ENCODE results near the gene NLRP2B. TPM values are rescaled to one million over a fixed set of nuclear protein-coding genes. Genes with fewer than 3 reads are reported as not detected.

Gene NLRP2B
- total RNA-seq, 1 experiment from 2014 or later, result not detected

DNA sequence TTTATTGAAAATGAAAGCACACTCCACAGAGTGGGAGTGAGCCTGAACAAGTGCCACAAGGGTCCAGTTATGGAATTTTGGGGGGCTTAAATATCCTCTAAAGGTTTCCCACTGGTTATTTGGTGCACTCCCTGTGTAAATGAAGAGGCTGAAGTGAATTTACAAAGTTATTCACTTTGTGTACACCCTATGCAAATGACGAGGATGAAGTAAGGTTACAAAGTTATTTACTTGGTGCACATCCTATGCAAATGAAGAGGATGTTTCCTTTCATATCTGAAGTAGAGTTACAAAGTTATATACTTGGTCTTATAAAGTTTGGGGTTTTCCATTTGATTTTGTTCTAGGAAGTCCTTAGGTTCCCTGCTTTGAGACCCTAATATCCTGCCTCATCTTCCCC is 13.1 kb downstream of the NLRP2B start:
- DNase-seq, result no peak
- no peak overlapping the region for H3K4me2 ChIP-seq (ENCODE audit: low read depth, low read length, poor library complexity, severe bottlenecking)
- H3K9me2 ChIP-seq (replicated peaks; ENCODE audit: insufficient read depth, low read length), result no peaks in the 10 kb centered on the region
- H3K4me3 ChIP-seq (ENCODE audit: low read length), result no peak overlapping the region
- no peak overlapping the region for H3K9ac ChIP-seq (ENCODE audit: low read length)
- no peaks in the 10 kb centered on the region for H4K20me1 ChIP-seq (ENCODE audit: insufficient read depth, low read depth, low read length)
- H2AFZ ChIP-seq (ENCODE audit: low read length), result no peak overlapping the region
- no peaks in the 10 kb centered on the region for H3K36me3 ChIP-seq (ENCODE audit: insufficient read depth, low read length)
- no peaks in the 10 kb centered on the region for H3K4me1 ChIP-seq (ENCODE audit: low read length)
- H3K27me3 ChIP-seq (ENCODE audit: low read length), result no peaks in the 10 kb centered on the region
- peaks cover 7% of the 10 kb centered on the region for H3K9me3 ChIP-seq (ENCODE audit: low read length)
- no peaks in the 10 kb centered on the region for H3K79me2 ChIP-seq (ENCODE audit: low read length)
- H3K27ac ChIP-seq (ENCODE audit: low read length), result no peak overlapping the region

DNA sequence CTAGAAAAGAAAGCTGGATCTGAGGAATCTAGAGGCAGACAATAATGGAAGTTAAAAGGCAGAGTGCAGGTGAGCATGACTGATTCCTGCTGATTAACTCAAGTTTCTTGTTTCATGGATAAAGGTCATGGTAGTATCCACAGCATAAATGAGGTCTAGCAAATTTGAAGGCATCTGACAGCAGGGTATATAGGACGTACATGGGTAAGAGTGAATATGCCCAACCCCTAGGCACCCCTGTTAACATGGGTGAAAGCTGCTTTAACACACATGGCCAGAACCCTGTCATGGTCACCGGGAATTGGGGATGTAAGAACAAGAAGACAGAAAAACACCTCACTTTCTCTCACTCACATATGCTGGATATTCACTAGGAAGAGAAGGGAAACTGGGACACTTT is 25.0 kb downstream of the NLRP2B start:
- DNase-seq, result no peak
- Histone ChIP-seq H3K9me3 (ENCODE audit: low read length) (peaks cover 19% of the 10 kb centered on the region), H3K79me2 (ENCODE audit: low read length) (no peaks in the 10 kb centered on the region), H3K4me2 (ENCODE audit: low read depth, low read length, poor library complexity, severe bottlenecking) (no peak overlapping the region), H3K9ac (ENCODE audit: low read length) (no peak overlapping the region), H3K4me1 (ENCODE audit: low read length) (no peaks in the 10 kb centered on the region), H3K4me3 (ENCODE audit: low read length) (no peak overlapping the region), H3K36me3 (ENCODE audit: insufficient read depth, low read length) (no peaks in the 10 kb centered on the region), H3K27me3 (ENCODE audit: low read length) (no peaks in the 10 kb centered on the region), H3K9me2 (replicated peaks; ENCODE audit: insufficient read depth, low read length) (no peaks in the 10 kb centered on the region), H2AFZ (ENCODE audit: low read length) (no peak overlapping the region), H4K20me1 (ENCODE audit: insufficient read depth, low read depth, low read length) (no peaks in the 10 kb centered on the region), H3K27ac (ENCODE audit: low read length) (no peak overlapping the region)

DNA sequence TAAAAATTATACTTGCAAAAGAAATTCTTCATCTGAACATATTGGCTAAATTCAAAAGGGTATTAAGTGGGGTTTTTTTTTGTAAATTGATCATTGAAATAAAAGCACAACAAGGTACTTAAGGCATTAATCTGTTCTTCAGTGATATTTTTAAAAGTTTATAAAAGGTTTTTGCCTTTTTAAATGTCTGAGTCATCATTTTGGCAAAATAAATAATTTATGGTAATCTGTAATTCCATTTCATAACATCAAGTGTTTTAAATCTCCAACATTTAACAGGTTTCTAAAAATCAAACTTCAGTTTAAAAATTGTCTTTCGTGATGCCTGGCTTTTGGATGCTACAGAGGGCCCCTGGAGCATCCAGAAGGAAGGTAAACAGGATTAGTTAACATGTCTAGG is 27.4 kb downstream of the NLRP2B start:
- peaks cover 16% of the 10 kb centered on the region for H3K9me3 ChIP-seq (ENCODE audit: low read length)
- no peaks in the 10 kb centered on the region for H3K9me2 ChIP-seq (replicated peaks; ENCODE audit: insufficient read depth, low read length)
- no peak overlapping the region for H3K4me2 ChIP-seq (ENCODE audit: low read depth, low read length, poor library complexity, severe bottlenecking)
- H3K4me3 ChIP-seq (ENCODE audit: low read length), result no peak overlapping the region
- H3K79me2 ChIP-seq (ENCODE audit: low read length), result no peaks in the 10 kb centered on the region
- no peak for DNase-seq
- H3K27me3 ChIP-seq (ENCODE audit: low read length), result no peaks in the 10 kb centered on the region
- no peaks in the 10 kb centered on the region for H4K20me1 ChIP-seq (ENCODE audit: insufficient read depth, low read depth, low read length)
- H3K4me1 ChIP-seq (ENCODE audit: low read length), result no peaks in the 10 kb centered on the region
- no peak overlapping the region for H2AFZ ChIP-seq (ENCODE audit: low read length)
- H3K27ac ChIP-seq (ENCODE audit: low read length), result no peak overlapping the region
- H3K9ac ChIP-seq (ENCODE audit: low read length), result no peak overlapping the region
- H3K36me3 ChIP-seq (ENCODE audit: insufficient read depth, low read length), result no peaks in the 10 kb centered on the region

DNA sequence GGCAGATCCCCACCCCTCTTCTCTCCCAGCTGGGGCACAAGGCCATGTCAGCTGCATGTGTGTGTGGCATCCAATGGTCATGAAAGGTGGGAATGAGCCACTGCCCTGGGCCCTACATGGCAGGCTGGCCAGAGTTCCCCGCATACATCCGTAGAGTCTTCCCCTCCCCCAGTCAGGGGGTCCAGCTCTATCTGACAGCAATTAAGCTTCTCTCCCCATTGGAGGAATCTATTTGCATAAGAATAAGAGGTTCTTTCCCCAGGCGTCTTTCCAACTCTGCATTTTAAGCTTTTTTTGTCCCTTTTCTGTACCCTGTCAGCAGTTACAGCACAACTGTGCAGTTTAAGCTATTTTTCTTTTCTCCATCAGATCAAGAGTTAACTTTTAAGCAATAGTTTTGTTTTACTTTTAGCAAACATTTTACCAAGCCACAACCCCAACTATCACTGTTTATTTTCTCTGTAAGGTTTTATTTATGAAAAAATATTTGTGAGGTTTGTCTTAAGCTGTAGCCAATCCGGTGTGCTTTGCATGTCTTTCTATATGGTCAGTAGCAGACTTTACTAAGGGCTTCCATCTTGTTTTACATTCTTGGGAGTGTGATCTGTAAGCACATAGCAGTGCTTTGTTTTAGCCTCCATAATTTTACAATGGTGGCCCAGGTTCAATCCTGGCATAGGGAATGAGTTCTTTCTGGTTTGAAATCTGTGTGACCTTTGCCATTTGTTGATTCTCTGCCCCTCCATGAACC is 28.7 kb downstream of the NLRP2B start:
- Histone ChIP-seq H3K4me1 (ENCODE audit: low read length) (no peaks in the 10 kb centered on the region), H3K4me3 (ENCODE audit: low read length) (no peak overlapping the region), H3K79me2 (ENCODE audit: low read length) (no peaks in the 10 kb centered on the region), H3K27me3 (ENCODE audit: low read length) (no peaks in the 10 kb centered on the region), H3K27ac (ENCODE audit: low read length) (no peak overlapping the region), H3K36me3 (ENCODE audit: insufficient read depth, low read length) (no peaks in the 10 kb centered on the region), H3K9ac (ENCODE audit: low read length) (no peak overlapping the region), H3K4me2 (ENCODE audit: low read depth, low read length, poor library complexity, severe bottlenecking) (no peak overlapping the region), H3K9me2 (replicated peaks; ENCODE audit: insufficient read depth, low read length) (no peaks in the 10 kb centered on the region), H4K20me1 (ENCODE audit: insufficient read depth, low read depth, low read length) (no peaks in the 10 kb centered on the region), H2AFZ (ENCODE audit: low read length) (no peak overlapping the region), H3K9me3 (ENCODE audit: low read length) (peaks cover 14% of the 10 kb centered on the region)
- no peak for DNase-seq

DNA sequence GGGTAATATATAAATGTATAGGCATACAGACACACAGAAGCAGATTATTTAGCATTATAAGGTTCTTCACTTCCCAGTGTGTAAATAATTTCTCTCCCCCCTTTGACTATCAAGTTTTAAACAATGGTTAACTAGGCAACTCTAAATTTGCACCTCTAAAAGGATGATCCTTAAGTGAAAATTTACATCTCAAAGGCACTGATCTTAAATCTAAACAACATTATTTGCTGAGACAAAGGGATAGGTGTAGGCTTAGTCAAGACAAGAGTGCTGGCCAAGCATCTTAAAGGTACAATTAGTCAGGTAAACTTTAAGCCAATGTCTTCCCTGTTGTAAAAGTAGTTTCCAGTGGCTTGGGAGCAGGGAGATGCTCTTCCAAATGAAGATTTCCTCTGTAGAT is 33.0 kb downstream of the NLRP2B start:
- Histone ChIP-seq H3K27ac (ENCODE audit: low read length) (no peak overlapping the region), H3K9me3 (ENCODE audit: low read length) (peaks cover 4% of the 10 kb centered on the region; the same call in 1 of the 2 replicates), H3K36me3 (ENCODE audit: insufficient read depth, low read length) (no peaks in the 10 kb centered on the region), H3K79me2 (ENCODE audit: low read length) (no peaks in the 10 kb centered on the region), H3K27me3 (ENCODE audit: low read length) (no peaks in the 10 kb centered on the region), H3K4me3 (ENCODE audit: low read length) (no peak overlapping the region), H3K4me2 (ENCODE audit: low read depth, low read length, poor library complexity, severe bottlenecking) (no peak overlapping the region), H2AFZ (ENCODE audit: low read length) (no peak overlapping the region), H3K9me2 (replicated peaks; ENCODE audit: insufficient read depth, low read length) (no peaks in the 10 kb centered on the region), H4K20me1 (ENCODE audit: insufficient read depth, low read depth, low read length) (no peaks in the 10 kb centered on the region), H3K4me1 (ENCODE audit: low read length) (no peaks in the 10 kb centered on the region), H3K9ac (ENCODE audit: low read length) (no peak overlapping the region)
- no peak for DNase-seq

DNA sequence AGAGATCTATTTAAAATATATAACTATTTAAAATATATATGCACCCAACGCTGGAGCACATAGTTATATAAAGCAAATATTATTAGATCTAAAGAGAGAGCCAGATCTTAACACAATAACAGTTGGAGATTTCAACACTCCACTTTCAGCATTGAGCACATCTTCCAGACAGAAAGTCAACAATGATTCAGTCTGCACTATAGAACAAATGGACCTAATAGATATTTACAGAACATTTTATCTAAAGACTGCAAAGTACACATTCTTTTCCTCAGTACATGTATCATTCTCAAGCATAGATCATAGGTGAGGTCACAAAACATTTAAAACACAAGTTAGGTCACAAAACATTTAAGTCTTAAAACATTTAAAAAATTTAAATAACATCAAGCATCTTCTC is 36.4 kb downstream of the NLRP2B start:
- H3K4me2 ChIP-seq (ENCODE audit: low read depth, low read length, poor library complexity, severe bottlenecking), result no peak overlapping the region
- no peaks in the 10 kb centered on the region for H3K9me2 ChIP-seq (replicated peaks; ENCODE audit: insufficient read depth, low read length)
- H2AFZ ChIP-seq (ENCODE audit: low read length), result no peak overlapping the region
- H3K9ac ChIP-seq (ENCODE audit: low read length), result no peak overlapping the region
- H3K4me1 ChIP-seq (ENCODE audit: low read length), result no peaks in the 10 kb centered on the region
- H3K27ac ChIP-seq (ENCODE audit: low read length), result no peak overlapping the region
- H3K27me3 ChIP-seq (ENCODE audit: low read length), result no peaks in the 10 kb centered on the region
- H3K36me3 ChIP-seq (ENCODE audit: insufficient read depth, low read length), result no peaks in the 10 kb centered on the region
- no peak overlapping the region for H3K4me3 ChIP-seq (ENCODE audit: low read length)
- no peak for DNase-seq
- H4K20me1 ChIP-seq (ENCODE audit: insufficient read depth, low read depth, low read length), result no peaks in the 10 kb centered on the region
- no peaks in the 10 kb centered on the region for H3K79me2 ChIP-seq (ENCODE audit: low read length)
- peaks cover 4% of the 10 kb centered on the region; the same call in 1 of the 2 replicates for H3K9me3 ChIP-seq (ENCODE audit: low read length)

DNA sequence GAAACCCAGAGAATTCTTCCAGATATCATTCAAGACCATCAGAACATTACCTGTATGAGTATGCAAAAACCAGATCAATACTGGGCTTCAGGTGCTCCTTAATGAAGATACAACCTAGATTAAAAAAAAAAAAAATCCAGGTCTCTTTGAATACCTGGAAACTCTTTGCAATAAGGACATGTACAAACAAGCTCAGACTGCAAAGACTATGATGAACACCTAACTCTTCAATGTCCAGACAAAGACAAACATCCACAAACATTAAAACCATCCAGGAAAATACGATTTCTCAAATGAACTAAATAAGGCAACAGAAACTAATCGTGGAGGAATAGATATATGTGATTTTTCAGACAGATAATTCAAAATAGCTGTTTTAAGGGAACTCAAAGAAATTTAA is 38.7 kb downstream of the NLRP2B start:
- no peak overlapping the region for H3K4me3 ChIP-seq (ENCODE audit: low read length)
- no peaks in the 10 kb centered on the region for H3K79me2 ChIP-seq (ENCODE audit: low read length)
- no peaks in the 10 kb centered on the region for H3K27me3 ChIP-seq (ENCODE audit: low read length)
- no peak overlapping the region for H3K4me2 ChIP-seq (ENCODE audit: low read depth, low read length, poor library complexity, severe bottlenecking)
- DNase-seq, result no peak
- peaks cover 4% of the 10 kb centered on the region; the same call in 1 of the 2 replicates for H3K9me3 ChIP-seq (ENCODE audit: low read length)
- no peaks in the 10 kb centered on the region for H3K9me2 ChIP-seq (replicated peaks; ENCODE audit: insufficient read depth, low read length)
- no peak overlapping the region for H3K9ac ChIP-seq (ENCODE audit: low read length)
- no peak overlapping the region for H3K27ac ChIP-seq (ENCODE audit: low read length)
- no peaks in the 10 kb centered on the region for H3K4me1 ChIP-seq (ENCODE audit: low read length)
- H2AFZ ChIP-seq (ENCODE audit: low read length), result no peak overlapping the region
- H3K36me3 ChIP-seq (ENCODE audit: insufficient read depth, low read length), result no peaks in the 10 kb centered on the region
- H4K20me1 ChIP-seq (ENCODE audit: insufficient read depth, low read depth, low read length), result no peaks in the 10 kb centered on the region

DNA sequence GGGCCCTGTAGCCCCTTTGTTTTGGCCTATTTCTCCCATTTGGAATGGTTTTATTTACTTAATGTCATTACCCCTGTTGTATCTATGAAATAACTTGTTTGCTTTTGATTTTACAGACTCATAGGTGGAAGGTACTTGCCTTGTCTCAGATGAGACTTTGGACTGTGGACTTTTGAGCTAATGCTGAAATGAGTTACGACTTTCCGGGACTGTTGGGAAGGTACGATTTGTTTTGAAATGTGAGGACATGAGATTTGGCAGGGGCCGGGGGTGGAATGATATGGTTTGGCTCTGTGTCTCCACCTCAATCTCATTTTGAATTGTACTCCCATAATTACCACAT is 39.4 kb downstream of the NLRP2B start:
- Histone ChIP-seq H3K27ac (ENCODE audit: low read length) (no peak overlapping the region), H3K9me3 (ENCODE audit: low read length) (peaks cover 4% of the 10 kb centered on the region; the same call in 1 of the 2 replicates), H3K9me2 (replicated peaks; ENCODE audit: insufficient read depth, low read length) (no peaks in the 10 kb centered on the region), H4K20me1 (ENCODE audit: insufficient read depth, low read depth, low read length) (no peaks in the 10 kb centered on the region), H2AFZ (ENCODE audit: low read length) (no peak overlapping the region), H3K79me2 (ENCODE audit: low read length) (no peaks in the 10 kb centered on the region), H3K4me2 (ENCODE audit: low read depth, low read length, poor library complexity, severe bottlenecking) (no peak overlapping the region), H3K36me3 (ENCODE audit: insufficient read depth, low read length) (no peaks in the 10 kb centered on the region), H3K27me3 (ENCODE audit: low read length) (no peaks in the 10 kb centered on the region), H3K9ac (ENCODE audit: low read length) (no peak overlapping the region), H3K4me3 (ENCODE audit: low read length) (no peak overlapping the region), H3K4me1 (ENCODE audit: low read length) (no peaks in the 10 kb centered on the region)
- DNase-seq, result no peak

Data from Karpas-422 (cell line).